ENCODE results near the gene CDK13. TPM values are rescaled to one million over a fixed set of nuclear protein-coding genes. Genes with fewer than 3 reads are reported as not detected.

The CDK13 gene
- total RNA-seq, 1 experiment from 2014 or later, result 45.9 TPM

DNA sequence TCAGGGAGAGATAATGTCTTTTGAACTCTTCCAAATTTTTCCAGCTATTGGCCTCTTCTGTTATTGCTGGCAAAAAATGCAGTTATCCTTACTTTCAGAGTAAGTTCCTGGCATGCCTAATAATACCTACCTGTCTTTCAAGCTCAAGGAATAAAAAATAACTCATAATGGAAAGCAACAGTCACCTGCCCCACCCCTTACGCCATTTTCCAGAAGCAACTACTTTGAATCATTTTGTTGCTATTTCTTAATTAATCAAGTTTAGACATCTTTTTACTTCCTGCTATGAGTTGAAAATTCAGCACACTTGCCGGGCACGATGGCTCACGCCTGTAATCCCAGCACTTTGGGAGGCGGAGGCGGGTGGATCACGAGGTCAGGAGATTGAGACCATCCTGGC lies 23.0 kb upstream of the CDK13 start:
- H3K4me3 Mint-ChIP-seq (ENCODE audit: unreplicated experiment), result no peak overlapping the region
- TF ChIP-seq, protein P1, sequence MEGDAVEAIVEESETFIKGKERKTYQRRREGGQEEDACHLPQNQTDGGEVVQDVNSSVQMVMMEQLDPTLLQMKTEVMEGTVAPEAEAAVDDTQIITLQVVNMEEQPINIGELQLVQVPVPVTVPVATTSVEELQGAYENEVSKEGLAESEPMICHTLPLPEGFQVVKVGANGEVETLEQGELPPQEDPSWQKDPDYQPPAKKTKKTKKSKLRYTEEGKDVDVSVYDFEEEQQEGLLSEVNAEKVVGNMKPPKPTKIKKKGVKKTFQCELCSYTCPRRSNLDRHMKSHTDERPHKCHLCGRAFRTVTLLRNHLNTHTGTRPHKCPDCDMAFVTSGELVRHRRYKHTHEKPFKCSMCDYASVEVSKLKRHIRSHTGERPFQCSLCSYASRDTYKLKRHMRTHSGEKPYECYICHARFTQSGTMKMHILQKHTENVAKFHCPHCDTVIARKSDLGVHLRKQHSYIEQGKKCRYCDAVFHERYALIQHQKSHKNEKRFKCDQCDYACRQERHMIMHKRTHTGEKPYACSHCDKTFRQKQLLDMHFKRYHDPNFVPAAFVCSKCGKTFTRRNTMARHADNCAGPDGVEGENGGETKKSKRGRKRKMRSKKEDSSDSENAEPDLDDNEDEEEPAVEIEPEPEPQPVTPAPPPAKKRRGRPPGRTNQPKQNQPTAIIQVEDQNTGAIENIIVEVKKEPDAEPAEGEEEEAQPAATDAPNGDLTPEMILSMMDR (IDR thresholded peaks at IDR 0.05; ENCODE audit: insufficient read depth in 1 of 2, low read depth in 1 of 2, low read length in 1 of 2, severe bottlenecking in 1 of 2, unreplicated experiment in 1 of 2), result no peak
- Histone ChIP-seq H3K4me3 (ENCODE audit: low read depth, low read length) (no peak overlapping the region), H3K9me3 (no peaks in the 10 kb centered on the region), H3K27me3 (replicated peaks; ENCODE audit: control insufficient read depth, insufficient read depth, low read length) (no peaks in the 10 kb centered on the region), H3K4me1 (no peaks in the 10 kb centered on the region), H3K36me3 (ENCODE audit: control insufficient read depth, insufficient read depth, low read length) (no peaks in the 10 kb centered on the region)
- peaks cover 6% of the 10 kb centered on the region for H3K27me3 Mint-ChIP-seq (ENCODE audit: insufficient read depth, unreplicated experiment)
- no peak overlapping the region for H3K27ac Mint-ChIP-seq (ENCODE audit: unreplicated experiment)
- no peaks in the 10 kb centered on the region for H3K36me3 Mint-ChIP-seq (ENCODE audit: insufficient read depth, unreplicated experiment)
- POLR2A ChIA-PET, result no interaction called here
- DNase-seq, result no peak
- intact Hi-C loops (cut with micrococcal nuclease; ENCODE audit: unreplicated experiment), result no loop called here
- CTCF ChIA-PET, result no interaction called here
- H3K4me1 Mint-ChIP-seq (ENCODE audit: low read depth, unreplicated experiment), result no peaks in the 10 kb centered on the region
- no peaks in the 10 kb centered on the region for H3K9me3 Mint-ChIP-seq (ENCODE audit: unreplicated experiment)
- no TSS peak for BruUV-seq (replicated peaks)

DNA sequence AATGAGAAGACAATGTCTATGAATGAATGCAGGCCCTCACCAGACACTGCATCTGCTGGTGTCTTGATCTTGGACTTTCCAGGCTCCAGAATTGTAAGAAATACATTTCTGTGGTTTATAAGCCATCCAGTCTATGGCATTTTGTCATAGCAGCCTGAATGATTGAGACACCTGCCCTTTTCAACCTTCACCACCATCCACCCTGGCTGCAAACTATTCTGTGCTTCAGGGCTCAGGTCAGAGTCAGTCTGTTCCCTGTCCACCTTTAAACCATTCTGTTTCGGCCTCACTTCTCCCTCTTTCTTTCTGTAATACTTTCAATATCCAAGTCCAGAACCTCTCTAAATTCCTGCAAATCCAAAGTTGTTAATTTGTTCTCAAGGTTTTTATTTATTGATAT lies 15.9 kb upstream of the CDK13 start:
- no peak for DNase-seq
- no peaks in the 10 kb centered on the region for H3K36me3 ChIP-seq (ENCODE audit: control insufficient read depth, insufficient read depth, low read length)
- no TSS peak for BruUV-seq (replicated peaks)
- H3K4me3 ChIP-seq (ENCODE audit: low read depth, low read length), result no peak overlapping the region
- CTCF ChIA-PET, result no interaction called here
- H3K9me3 ChIP-seq, result no peaks in the 10 kb centered on the region
- Mint-ChIP-seq H3K27ac (ENCODE audit: unreplicated experiment) (no peak overlapping the region), H3K4me3 (ENCODE audit: unreplicated experiment) (no peak overlapping the region), H3K9me3 (ENCODE audit: unreplicated experiment) (no peaks in the 10 kb centered on the region), H3K27me3 (ENCODE audit: insufficient read depth, unreplicated experiment) (peaks cover 5% of the 10 kb centered on the region), H3K36me3 (ENCODE audit: insufficient read depth, unreplicated experiment) (no peaks in the 10 kb centered on the region), H3K4me1 (ENCODE audit: low read depth, unreplicated experiment) (no peaks in the 10 kb centered on the region)
- H3K4me1 ChIP-seq, result no peaks in the 10 kb centered on the region
- intact Hi-C loops (cut with micrococcal nuclease; ENCODE audit: unreplicated experiment), result no loop called here
- TF ChIP-seq, protein P1 (IDR thresholded peaks at IDR 0.05; ENCODE audit: insufficient read depth in 1 of 2, low read depth in 1 of 2, low read length in 1 of 2, severe bottlenecking in 1 of 2, unreplicated experiment in 1 of 2), result no peak
- POLR2A ChIA-PET, result no interaction called here
- no peaks in the 10 kb centered on the region for H3K27me3 ChIP-seq (replicated peaks; ENCODE audit: control insufficient read depth, insufficient read depth, low read length)

DNA sequence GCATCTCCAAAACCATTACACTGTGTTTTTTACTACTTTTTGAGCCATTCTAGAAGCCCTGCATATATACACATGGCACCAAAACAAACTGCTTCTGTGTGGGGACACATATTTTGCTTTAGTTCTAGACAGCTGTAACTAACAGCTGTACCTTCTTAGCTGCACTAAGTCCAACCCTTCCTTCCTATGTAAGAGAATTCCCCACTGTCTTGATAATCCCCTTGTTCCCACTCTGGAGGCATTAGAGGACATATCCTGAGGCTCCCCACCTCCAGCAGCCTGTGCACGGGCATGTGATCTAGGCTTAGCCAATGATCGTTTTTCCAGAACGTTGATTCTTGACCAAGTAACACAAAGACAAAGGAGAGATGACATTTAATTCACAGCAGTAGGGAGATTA lies 13.3 kb upstream of the CDK13 start:
- Histone ChIP-seq H3K36me3 (ENCODE audit: control insufficient read depth, insufficient read depth, low read length) (no peaks in the 10 kb centered on the region), H3K9me3 (no peaks in the 10 kb centered on the region), H3K4me1 (no peaks in the 10 kb centered on the region), H3K4me3 (ENCODE audit: low read depth, low read length) (no peak overlapping the region), H3K27me3 (replicated peaks; ENCODE audit: control insufficient read depth, insufficient read depth, low read length) (no peaks in the 10 kb centered on the region)
- POLR2A ChIA-PET, result no interaction called here
- no TSS peak for BruUV-seq (replicated peaks)
- no peaks in the 10 kb centered on the region for H3K4me1 Mint-ChIP-seq (ENCODE audit: low read depth, unreplicated experiment)
- no peaks in the 10 kb centered on the region for H3K36me3 Mint-ChIP-seq (ENCODE audit: insufficient read depth, unreplicated experiment)
- no peak overlapping the region for H3K4me3 Mint-ChIP-seq (ENCODE audit: unreplicated experiment)
- TF ChIP-seq, protein P1 (IDR thresholded peaks at IDR 0.05; ENCODE audit: insufficient read depth in 1 of 2, low read depth in 1 of 2, low read length in 1 of 2, severe bottlenecking in 1 of 2, unreplicated experiment in 1 of 2), result no peak
- peaks cover 5% of the 10 kb centered on the region for H3K27me3 Mint-ChIP-seq (ENCODE audit: insufficient read depth, unreplicated experiment)
- H3K27ac Mint-ChIP-seq (ENCODE audit: unreplicated experiment), result no peak overlapping the region
- CTCF ChIA-PET, result no interaction called here
- no peak for DNase-seq
- H3K9me3 Mint-ChIP-seq (ENCODE audit: unreplicated experiment), result no peaks in the 10 kb centered on the region
- intact Hi-C loops (cut with micrococcal nuclease; ENCODE audit: unreplicated experiment), result no loop called here
